Hematopoietic multipotent progenitor cell treated with erythropoietin and hydrocortisone succinate and interleukin-3 and kit ligand, for 17 days (in vitro differentiated cells): Measurements from ENCODE around the gene GSTM5.
"Not testable (repeated sequence)": the region's sequence is repeated elsewhere in the genome, so short reads cannot be mapped to it uniquely, and the experiment has no call there.

Experiments
- DNase-seq: peaks from one replicate; pipeline ENCODE4 v3.0.0-alpha.2; 2015; ENCODE audit warnings: low spot score

GSTM5 gene

DNA sequence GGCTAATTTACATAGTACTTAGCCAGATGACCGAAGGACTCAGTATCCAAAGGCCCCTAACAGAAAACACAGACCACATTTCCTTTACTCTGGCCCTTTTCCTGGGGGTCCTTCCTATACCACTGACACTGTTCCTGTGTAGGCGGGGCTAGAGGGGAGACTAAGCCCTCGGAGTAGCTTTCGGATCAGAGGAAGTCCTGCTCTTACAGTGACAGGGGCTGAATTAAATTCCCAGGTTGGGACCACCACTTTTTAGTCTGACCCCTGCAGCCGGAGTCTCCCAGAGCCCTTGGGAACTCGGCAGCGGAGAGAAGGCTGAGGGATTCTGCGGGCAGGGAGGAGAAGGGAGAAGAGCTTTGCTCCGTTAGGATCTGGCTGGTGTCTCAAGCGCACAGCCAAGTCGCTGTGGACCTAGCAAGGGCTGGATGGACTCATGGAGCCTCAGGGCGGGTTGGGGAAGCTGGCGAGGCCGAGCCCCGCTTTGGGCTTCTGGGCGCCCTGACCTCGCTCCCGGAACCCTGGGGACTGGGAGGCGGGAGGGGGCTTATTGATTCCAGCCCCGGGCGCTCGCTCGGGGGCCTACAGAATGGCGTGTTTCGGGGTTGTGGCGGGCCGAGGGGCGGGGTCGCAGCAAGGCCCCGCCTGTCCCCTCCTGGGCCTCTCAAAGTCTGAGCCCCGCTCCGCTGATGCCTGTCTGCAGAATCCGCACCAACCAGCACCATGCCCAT lies at the start of gene GSTM5:
Gene GSTM5, plus strand, starts transcription at position 659 of the 728 bp plus-strand sequence. Its CDS starts 62 bp downstream, at position 721.
- DNase-seq = peak; percentile 0

- peak; percentile 1 for DNase-seq
These were observed 47.4 kb upstream of the GSTM5 start for GRCh38 chr1:109664671-109665070.

DNA sequence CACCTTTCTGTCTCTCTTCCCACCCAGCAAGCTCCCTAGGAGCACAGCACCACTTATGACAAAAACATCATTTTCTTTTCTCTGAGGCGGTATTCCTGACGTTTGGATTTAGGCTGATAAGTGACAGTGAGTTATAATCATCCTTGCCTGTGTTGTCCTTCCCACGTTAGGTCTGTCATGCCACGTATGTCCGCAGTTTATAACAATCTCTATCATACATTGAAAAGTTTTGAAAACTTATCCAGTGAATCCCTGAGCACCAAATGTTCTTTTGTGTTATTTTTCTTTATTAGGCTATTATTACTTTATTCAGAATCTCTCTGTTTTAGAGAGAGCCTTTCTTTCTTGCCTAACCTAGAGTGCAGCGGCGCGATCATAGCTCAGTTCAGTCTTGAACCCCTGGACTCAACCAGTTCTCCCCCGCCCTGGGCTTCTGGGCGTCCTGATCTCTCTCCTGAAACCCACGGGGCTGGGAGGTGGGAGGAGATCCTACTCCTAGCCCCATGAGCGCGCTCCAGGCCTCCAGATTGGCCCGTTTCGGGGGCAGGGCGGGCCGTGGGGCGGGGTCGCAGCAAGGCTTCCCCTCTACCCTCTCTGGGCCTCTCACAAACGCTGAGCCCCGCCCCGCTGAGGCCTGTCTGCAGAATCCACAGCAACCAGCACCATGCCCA lies 44.5 kb upstream of the GSTM5 start, which contains the start of gene GSTM2:
Gene GSTM2, plus strand, starts transcription at position 606 of the 671 bp plus-strand sequence. Its CDS starts 59 bp downstream, at position 665.
- peak; percentile 2 for DNase-seq

GRCh38 chr1:109668123-109668775 lies 43.8 kb upstream of the GSTM5 start:
- peak; percentile 1 for DNase-seq

- peak; percentile 2 for DNase-seq
These were observed 42.7 kb upstream of the GSTM5 start for GRCh38 chr1:109669246-109669948.

- peak; percentile 1 for DNase-seq
These were observed 42.1 kb upstream of the GSTM5 start for GRCh38 chr1:109669949-109670302.

GRCh38 chr1:109671067-109671466 lies 41.0 kb upstream of the GSTM5 start:
- peak; percentile 2 for DNase-seq

GRCh38 chr1:109673861-109674260 lies 38.2 kb upstream of the GSTM5 start:
- peak; percentile 1 for DNase-seq

DNA sequence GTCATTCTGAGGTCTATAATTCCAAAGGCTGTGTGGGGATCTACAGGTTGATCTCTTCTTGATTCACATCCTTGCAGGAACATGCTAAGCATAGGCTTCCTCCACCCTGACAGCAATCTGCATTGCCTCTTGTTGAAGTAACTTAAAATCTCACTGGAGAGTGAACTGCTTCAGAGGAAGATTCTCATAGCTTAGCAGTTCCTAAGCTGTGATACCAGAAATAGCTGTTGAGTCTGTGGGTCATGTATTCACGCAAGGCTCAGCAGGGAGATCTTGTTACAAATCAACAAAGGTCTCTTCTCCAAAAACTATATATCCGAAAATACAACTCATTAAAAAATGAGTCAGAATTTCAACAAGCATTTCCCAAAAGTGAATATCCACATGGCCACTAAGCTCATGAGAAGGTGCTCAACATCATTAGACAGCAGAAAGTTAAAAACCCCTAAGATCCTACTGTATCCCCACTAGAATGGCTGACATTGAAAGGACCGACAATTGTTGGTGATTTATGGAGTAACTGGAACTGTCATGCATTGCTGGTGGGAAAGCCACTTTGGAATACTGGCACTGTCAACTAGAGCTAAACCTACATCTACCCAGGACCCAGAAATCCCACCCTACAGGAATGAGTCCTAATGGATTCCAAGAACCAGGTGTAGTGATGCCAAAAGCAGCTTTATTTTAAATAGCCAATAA lies 35.2 kb upstream of the GSTM5 start:
- peak; percentile 3 for DNase-seq

GRCh38 chr1:109677459-109677858 lies 34.6 kb upstream of the GSTM5 start:
- peak; percentile 4 for DNase-seq

GRCh38 chr1:109678637-109679036 lies 33.4 kb upstream of the GSTM5 start:
- peak; percentile 2 for DNase-seq

DNA sequence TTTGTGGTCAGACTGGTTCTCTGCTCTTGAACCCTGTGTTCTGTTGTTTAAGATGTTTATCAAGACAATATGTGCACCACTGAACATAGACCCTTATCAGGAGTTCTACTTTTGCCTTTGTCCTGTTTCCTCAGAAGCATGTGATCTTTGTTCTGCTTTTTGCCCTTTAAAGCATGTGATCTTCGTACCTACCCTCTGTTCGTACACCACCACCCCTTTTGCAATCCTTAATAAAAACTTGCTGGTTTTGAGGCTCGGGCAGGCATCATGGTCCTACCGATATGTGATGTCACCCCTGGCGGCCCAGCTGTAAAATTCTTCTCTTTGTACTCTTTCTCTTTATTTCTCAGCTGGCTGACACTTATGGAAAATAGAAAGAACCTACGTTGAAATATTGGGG lies 27.3 kb upstream of the GSTM5 start:
- not testable (repeated sequence) for DNase-seq

GRCh38 chr1:109685399-109685798 lies 26.7 kb upstream of the GSTM5 start:
- not testable (repeated sequence) for DNase-seq

DNA sequence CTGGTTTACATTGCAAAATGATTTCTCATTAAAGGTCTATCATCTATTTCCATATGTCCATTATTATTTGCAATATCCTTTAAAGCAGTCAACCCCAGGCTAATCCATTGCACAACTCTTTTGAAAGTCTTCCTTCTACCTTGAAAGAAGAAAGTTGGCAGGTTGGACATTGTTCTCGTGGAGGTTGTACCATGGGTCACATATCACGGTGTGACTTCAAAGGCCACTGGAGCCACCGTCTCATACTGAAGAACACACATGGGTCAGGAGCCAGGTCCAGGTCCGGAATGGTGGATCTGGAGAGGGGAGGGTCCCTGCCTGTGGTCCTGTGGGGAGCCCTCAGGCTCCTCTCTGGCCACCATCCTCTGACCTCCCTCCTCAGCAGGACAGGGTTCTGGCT lies 26.2 kb upstream of the GSTM5 start:
- not testable (repeated sequence) for DNase-seq

GRCh38 chr1:109687109-109687508 lies 24.9 kb upstream of the GSTM5 start:
- DNase-seq = not testable (repeated sequence)

DNA sequence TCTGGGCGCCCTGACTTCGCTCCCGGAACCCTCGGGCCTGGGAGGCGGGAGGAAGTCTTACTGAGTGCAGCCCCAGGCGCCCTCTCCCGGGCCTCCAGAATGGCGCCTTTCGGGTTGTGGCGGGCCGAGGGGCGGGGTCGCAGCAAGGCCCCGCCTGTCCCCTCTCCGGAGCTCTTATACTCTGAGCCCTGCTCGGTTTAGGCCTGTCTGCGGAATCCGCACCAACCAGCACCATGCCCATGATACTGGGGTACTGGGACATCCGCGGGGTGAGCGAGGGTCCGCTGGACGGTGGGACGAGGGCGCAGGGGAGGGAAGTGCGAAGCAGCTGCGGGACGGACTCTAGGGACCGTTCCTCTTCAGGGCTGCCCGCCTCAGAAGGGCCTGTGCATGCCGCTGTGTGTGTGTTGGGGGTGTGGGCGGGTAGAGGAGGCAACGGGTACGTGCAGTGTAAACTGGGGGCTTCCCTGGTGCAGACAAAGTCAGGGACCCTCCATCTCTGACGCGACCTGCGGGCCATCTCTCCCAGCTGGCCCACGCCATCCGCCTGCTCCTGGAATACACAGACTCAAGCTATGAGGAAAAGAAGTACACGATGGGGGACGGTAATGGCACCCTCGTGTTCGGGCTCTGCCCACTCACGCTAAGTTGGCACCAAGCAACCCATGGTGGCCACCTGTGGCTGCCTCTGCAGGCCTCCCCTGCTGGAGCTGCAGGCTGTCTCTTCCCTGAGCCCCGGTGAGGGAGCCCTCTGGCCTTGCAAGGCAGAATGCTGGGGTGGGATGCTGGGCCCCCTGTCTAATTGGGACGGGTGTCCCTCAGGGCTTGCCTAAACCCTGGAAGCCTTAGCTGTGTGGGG lies 24.2 kb upstream of the GSTM5 start, which contains the start of gene GSTM1:
Gene GSTM1, plus strand, starts transcription at position 177 of the 859 bp plus-strand sequence. Its CDS starts 57 bp downstream, at position 234.
- DNase-seq = no peak

GRCh38 chr1:109689844-109690405 lies 22.1 kb upstream of the GSTM5 start:
- DNase-seq = no peak

DNA sequence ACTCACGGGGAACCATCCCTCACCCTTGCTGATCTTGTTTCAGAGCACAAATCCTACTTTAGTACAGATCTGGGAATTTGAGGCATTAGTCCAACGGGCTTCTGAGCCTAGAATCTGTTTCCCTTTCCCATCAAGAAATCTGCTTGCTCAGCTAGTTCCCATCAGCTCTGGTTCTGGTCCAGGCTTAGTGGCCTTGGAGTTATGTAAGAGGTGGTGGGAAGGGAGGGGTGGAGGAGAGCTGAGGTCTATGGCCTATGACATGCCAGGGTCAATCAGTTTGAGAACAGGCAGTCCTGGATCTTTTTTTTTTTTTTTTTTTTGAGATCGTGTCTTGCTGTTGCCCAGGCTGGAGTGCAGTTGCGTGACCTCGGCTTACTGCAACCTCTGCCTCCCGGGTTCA lies 20.3 kb upstream of the GSTM5 start:
- no peak for DNase-seq

GRCh38 chr1:109694400-109694799 lies 17.7 kb upstream of the GSTM5 start:
- not testable (repeated sequence) for DNase-seq

- DNase-seq = not testable (repeated sequence)
These were observed 16.9 kb upstream of the GSTM5 start for GRCh38 chr1:109695138-109695537.
